GM12892 (cell line): ENCODE data around the gene TMPRSS3.

ENCODE experiments used
- POLR2A ChIP-seq: IDR thresholded peaks from 2 replicates; pipeline ENCODE4 v1.6.1; 2011; ENCODE audit warnings: low read depth, low read length, control low read depth
- POLR2AphosphoS5 ChIP-seq: IDR thresholded peaks from 2 replicates; pipeline ENCODE4 v1.6.1; 2011; ENCODE audit warnings: low read depth, low read length, control low read depth
- TAF1 ChIP-seq: IDR thresholded peaks from 2 replicates; pipeline ENCODE4 v1.6.1; 2011; ENCODE audit warnings: low read depth, mild to moderate bottlenecking, control low read depth, low read length, borderline replicate concordance

DNA sequence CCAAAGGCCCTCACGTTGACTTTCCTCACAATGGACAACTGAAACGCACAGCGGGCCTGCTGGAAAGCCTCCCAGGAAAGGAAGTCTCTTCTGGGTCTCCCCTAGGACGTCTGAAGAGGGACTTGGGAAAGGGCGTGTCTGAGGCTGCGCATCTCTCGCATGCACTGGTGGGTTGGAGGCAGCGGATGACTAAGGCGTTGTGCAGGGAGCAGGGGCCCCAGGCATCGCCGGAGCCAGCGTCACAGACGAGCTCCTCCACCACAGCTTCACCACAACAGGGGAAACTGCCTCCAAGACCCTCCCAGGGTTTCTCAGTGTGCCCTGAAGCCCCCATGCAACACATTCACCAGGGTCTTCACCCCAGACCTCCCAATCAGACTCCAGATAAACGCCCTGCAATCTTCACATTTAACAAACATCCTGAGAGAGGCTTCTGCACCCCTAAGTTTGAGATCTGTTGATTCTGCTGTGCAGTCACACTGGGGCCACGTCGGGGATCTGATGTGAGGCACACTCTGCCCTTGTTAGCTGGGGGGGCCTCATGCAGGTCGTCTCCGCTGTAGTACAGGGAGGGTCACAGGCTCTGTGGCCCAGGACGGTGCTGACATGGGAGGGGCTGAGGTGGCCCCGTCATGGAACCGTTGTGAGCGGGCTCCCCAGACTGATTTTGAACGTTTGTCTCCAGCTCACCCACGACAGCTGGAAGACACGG, 22.5 kb downstream of the TMPRSS3 start:
- TF ChIP-seq POLR2AphosphoS5 (no peak), TAF1 (no peak), POLR2A (no peak)
